ENCODE measurements around the gene KDM4F.

DNA sequence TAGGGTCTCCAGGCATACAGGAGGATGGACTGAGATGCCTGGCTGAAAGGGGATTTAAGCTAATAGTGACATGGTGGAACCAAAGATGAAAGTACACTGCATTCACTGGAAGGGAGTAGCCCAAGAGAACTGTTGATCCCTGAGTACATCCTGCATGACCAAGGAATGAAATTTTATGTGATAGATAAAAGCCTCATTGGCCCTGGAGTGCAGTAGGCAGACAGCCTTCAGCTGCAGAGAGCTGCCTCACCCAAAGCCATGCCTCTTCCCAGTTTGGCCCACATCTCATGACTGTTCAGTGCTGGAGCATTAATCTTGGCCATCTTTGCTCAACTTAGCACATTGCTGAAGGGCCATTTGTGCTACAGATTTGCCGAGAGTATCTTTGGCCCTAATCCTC lies 16.2 kb upstream of the KDM4F start:
- TF ChIP-seq, protein P1, sequence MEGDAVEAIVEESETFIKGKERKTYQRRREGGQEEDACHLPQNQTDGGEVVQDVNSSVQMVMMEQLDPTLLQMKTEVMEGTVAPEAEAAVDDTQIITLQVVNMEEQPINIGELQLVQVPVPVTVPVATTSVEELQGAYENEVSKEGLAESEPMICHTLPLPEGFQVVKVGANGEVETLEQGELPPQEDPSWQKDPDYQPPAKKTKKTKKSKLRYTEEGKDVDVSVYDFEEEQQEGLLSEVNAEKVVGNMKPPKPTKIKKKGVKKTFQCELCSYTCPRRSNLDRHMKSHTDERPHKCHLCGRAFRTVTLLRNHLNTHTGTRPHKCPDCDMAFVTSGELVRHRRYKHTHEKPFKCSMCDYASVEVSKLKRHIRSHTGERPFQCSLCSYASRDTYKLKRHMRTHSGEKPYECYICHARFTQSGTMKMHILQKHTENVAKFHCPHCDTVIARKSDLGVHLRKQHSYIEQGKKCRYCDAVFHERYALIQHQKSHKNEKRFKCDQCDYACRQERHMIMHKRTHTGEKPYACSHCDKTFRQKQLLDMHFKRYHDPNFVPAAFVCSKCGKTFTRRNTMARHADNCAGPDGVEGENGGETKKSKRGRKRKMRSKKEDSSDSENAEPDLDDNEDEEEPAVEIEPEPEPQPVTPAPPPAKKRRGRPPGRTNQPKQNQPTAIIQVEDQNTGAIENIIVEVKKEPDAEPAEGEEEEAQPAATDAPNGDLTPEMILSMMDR (IDR thresholded peaks at IDR 0.05), result no peak
- no peak for TF ChIP-seq POLR2AphosphoS5 (IDR thresholded peaks at IDR 0.05)
